BLaER1 (cell line): ENCODE results near the gene NECTIN2.
A peak's percentile ranks its signal among the peaks of the same experiment; 100 is the strongest.
"Not testable (repeated sequence)": the region's sequence is repeated elsewhere in the genome, so short reads cannot be mapped to it uniquely, and the experiment has no call there.

Experiments used
- H3K27ac ChIP-seq: shearing (Covaris generic); formaldehyde crosslinking; 2 replicates; pipeline ENCODE4 v1.8.1; 2022
- H3K27me3 ChIP-seq: shearing (Covaris generic); formaldehyde crosslinking; 2 replicates; pipeline ENCODE4 v1.8.1; 2022
- H3K36me3 ChIP-seq: shearing (Covaris generic); formaldehyde crosslinking; 2 replicates; pipeline ENCODE4 v1.8.1; 2022
- H3K4me1 ChIP-seq: shearing (Covaris generic); formaldehyde crosslinking; 2 replicates; pipeline ENCODE4 v1.8.1; 2022
- H3K4me2 ChIP-seq: shearing (Covaris generic); formaldehyde crosslinking; 2 replicates; pipeline ENCODE4 v1.8.1; 2022
- H3K4me3 ChIP-seq: shearing (Covaris generic); formaldehyde crosslinking; 2 replicates; pipeline ENCODE4 v1.8.1; 2022
- H3K9ac ChIP-seq: shearing (Covaris generic); formaldehyde crosslinking; 2 replicates; pipeline ENCODE4 v1.8.1; 2022
- H3K9me3 ChIP-seq: shearing (Covaris generic); formaldehyde crosslinking; 2 replicates; pipeline ENCODE4 v1.8.1; 2022
- H4K20me1 ChIP-seq: shearing (Covaris generic); formaldehyde crosslinking; 2 replicates; pipeline ENCODE4 v1.8.1; 2022
- Cebpa-rat ChIP-seq: shearing (Covaris generic); IDR thresholded peaks from 2 replicates; pipeline ENCODE4 v1.8.1; 2022

The NECTIN2 gene

DNA sequence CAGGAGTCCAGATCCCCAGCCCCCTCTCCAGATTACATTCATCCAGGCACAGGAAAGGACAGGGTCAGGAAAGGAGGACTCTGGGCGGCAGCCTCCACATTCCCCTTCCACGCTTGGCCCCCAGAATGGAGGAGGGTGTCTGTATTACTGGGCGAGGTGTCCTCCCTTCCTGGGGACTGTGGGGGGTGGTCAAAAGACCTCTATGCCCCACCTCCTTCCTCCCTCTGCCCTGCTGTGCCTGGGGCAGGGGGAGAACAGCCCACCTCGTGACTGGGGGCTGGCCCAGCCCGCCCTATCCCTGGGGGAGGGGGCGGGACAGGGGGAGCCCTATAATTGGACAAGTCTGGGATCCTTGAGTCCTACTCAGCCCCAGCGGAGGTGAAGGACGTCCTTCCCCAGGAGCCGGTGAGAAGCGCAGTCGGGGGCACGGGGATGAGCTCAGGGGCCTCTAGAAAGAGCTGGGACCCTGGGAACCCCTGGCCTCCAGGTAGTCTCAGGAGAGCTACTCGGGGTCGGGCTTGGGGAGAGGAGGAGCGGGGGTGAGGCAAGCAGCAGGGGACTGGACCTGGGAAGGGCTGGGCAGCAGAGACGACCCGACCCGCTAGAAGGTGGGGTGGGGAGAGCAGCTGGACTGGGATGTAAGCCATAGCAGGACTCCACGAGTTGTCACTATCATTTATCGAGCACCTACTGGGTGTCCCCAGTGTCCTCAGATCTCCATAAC lies 59.5 kb downstream of the NECTIN2 start, which contains the start of gene APOE:
TSS of gene APOE (plus strand) at position 360 of the 724 bp plus-strand sequence. CDS start 829 bp downstream, outside the sequence.
- Histone ChIP-seq H3K4me3 (no peak within 1 kb of the TSS), H3K27me3 (peaks cover 11% of the 10 kb centered on the region; the same call in 1 of the 2 replicates), H3K27ac (no peak within 1 kb of the TSS), H3K4me1 (peaks cover 10% of the 10 kb centered on the region), H3K9ac (no peak within 1 kb of the TSS), H4K20me1 (peaks cover 21% of the 10 kb centered on the region), H3K9me3 (no peaks in the 10 kb centered on the region), H3K4me2 (no peak within 1 kb of the TSS), H3K36me3 (peaks cover 38% of the 10 kb centered on the region)
- TF ChIP-seq Cebpa-rat = no peak

DNA sequence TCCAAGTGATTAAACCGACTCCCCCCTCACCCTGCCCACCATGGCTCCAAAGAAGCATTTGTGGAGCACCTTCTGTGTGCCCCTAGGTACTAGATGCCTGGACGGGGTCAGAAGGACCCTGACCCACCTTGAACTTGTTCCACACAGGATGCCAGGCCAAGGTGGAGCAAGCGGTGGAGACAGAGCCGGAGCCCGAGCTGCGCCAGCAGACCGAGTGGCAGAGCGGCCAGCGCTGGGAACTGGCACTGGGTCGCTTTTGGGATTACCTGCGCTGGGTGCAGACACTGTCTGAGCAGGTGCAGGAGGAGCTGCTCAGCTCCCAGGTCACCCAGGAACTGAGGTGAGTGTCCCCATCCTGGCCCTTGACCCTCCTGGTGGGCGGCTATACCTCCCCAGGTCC lies 61.5 kb downstream of the NECTIN2 start:
- Histone ChIP-seq H3K4me3 (no peak overlapping the region), H4K20me1 (peaks cover 10% of the 10 kb centered on the region), H3K9me3 (no peaks in the 10 kb centered on the region), H3K27me3 (peaks cover 11% of the 10 kb centered on the region; the same call in 1 of the 2 replicates), H3K4me2 (no peak overlapping the region), H3K9ac (no peak overlapping the region), H3K4me1 (peaks cover 18% of the 10 kb centered on the region), H3K27ac (no peak overlapping the region), H3K36me3 (peaks cover 18% of the 10 kb centered on the region)
- TF ChIP-seq Cebpa-rat = no peak

GRCh38 chr19:44908074-44908835 lies 62.2 kb downstream of the NECTIN2 start:
- no peak for TF ChIP-seq Cebpa-rat
- no peak overlapping the region for H3K9ac ChIP-seq
- no peaks in the 10 kb centered on the region for H3K9me3 ChIP-seq
- no peak overlapping the region for H3K4me2 ChIP-seq
- peaks cover 10% of the 10 kb centered on the region; the same call in 1 of the 2 replicates for H4K20me1 ChIP-seq
- H3K27ac ChIP-seq = no peak overlapping the region
- H3K27me3 ChIP-seq = peaks cover 11% of the 10 kb centered on the region; the same call in 1 of the 2 replicates
- peaks cover 18% of the 10 kb centered on the region for H3K4me1 ChIP-seq
- no peak overlapping the region for H3K4me3 ChIP-seq
- peaks cover 11% of the 10 kb centered on the region for H3K36me3 ChIP-seq

- Histone ChIP-seq H3K4me2 (no peak overlapping the region), H3K27ac (no peak overlapping the region), H3K27me3 (peaks cover 11% of the 10 kb centered on the region; the same call in 1 of the 2 replicates), H3K4me3 (no peak overlapping the region), H3K36me3 (peaks cover 9% of the 10 kb centered on the region; the same call in 1 of the 2 replicates), H3K9me3 (no peaks in the 10 kb centered on the region), H3K4me1 (peaks cover 18% of the 10 kb centered on the region), H4K20me1 (peaks cover 8% of the 10 kb centered on the region; the same call in 1 of the 2 replicates), H3K9ac (no peak overlapping the region)
- no peak for TF ChIP-seq Cebpa-rat
Observed at GRCh38 chr19:44908836-44909261, 62.8 kb downstream of the NECTIN2 start.

DNA sequence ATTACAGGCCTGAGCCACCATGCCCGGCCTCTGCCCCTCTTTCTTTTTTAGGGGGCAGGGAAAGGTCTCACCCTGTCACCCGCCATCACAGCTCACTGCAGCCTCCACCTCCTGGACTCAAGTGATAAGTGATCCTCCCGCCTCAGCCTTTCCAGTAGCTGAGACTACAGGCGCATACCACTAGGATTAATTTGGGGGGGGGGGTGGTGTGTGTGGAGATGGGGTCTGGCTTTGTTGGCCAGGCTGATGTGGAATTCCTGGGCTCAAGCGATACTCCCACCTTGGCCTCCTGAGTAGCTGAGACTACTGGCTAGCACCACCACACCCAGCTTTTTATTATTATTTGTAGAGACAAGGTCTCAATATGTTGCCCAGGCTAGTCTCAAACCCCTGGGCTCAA lies 63.7 kb downstream of the NECTIN2 start:
- Histone ChIP-seq H3K4me2 (no peak overlapping the region), H3K27me3 (peaks cover 11% of the 10 kb centered on the region; the same call in 1 of the 2 replicates), H3K9me3 (no peaks in the 10 kb centered on the region), H3K36me3 (no peaks in the 10 kb centered on the region), H3K4me1 (peaks cover 26% of the 10 kb centered on the region), H3K4me3 (no peak overlapping the region), H3K27ac (no peak overlapping the region), H4K20me1 (no peaks in the 10 kb centered on the region), H3K9ac (no peak overlapping the region)
- no peak for TF ChIP-seq Cebpa-rat

GRCh38 chr19:44911896-44912295 lies 65.8 kb downstream of the NECTIN2 start:
- H3K9ac ChIP-seq, H3K9me3 ChIP-seq, H3K36me3 ChIP-seq, H3K27ac ChIP-seq, H3K4me2 ChIP-seq, H3K27me3 ChIP-seq, H3K4me3 ChIP-seq, H4K20me1 ChIP-seq: not testable (repeated sequence)
- peaks cover 18% of the 10 kb centered on the region for H3K4me1 ChIP-seq

DNA sequence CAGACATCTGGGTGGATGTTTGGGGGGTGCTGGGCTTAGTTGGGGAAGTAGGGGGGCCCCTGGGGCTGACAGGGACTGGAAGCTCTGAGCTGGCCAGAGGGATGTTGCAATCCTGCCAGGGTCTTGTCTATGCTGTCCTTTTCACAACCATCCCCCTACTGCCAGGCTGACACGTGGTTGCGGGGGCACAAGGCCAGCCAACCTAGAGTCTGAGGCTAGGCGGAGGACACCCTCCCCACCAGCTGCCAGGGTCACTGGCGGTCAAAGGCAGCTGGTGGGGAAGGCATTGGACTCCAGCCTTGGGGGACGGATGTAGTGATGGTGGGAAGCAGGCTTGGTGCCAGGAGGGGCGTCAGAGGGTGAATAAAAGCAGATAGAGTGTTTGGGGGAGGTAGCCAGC lies 66.8 kb downstream of the NECTIN2 start:
- no peak overlapping the region for H3K4me2 ChIP-seq
- H3K9ac ChIP-seq = no peak overlapping the region
- H3K27ac ChIP-seq = no peak overlapping the region
- H3K4me3 ChIP-seq = no peak overlapping the region
- no peaks in the 10 kb centered on the region for H4K20me1 ChIP-seq
- peaks cover 18% of the 10 kb centered on the region for H3K4me1 ChIP-seq
- no peaks in the 10 kb centered on the region for H3K36me3 ChIP-seq
- no peak for TF ChIP-seq Cebpa-rat
- no peaks in the 10 kb centered on the region for H3K9me3 ChIP-seq
- H3K27me3 ChIP-seq = no peaks in the 10 kb centered on the region

DNA sequence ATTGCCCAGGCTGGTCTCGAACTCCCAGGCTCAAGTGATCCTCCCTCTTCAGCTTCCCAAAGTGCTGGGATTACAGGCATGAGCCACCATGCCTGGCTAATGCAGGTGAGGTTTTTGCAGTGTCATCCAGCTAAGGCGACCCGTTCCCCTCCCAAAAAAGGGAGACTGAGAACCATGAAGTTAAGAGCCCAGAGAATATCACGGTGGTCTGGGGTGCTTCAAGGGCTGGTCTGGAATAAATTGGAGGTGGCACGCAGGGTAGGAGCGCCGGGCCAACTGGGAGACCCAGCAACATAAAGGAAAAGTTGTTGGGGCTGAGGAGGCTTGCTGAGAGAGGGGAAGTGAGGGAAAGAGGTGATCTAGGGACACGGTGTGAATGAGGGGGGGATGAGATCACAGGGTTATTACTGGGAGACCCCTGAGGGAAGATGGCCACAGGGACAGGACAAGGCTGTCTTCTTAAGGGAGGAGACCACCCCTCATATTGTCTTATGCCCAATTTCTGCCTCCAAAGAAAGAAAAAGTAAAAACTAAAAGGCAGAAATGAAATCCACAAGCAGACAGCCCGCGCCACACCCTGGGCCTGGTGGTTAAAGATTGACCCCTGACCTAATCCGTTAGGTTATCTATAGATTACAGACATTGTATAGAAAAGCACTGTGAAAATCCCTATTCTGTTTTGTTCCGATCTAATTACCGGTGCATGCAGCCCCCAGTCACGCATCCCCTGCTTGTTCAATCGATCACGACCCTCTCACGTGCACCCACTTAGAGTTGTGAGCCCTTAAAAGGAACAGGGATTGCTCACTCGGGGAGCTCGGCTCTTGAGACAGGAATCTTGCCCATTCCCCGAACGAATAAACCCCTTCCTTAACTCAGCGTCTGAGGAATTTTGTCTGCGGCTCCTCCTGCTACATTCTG lies 67.7 kb downstream of the NECTIN2 start:
- not testable (repeated sequence) for H3K27ac ChIP-seq, H4K20me1 ChIP-seq, H3K27me3 ChIP-seq, H3K9me3 ChIP-seq, H3K36me3 ChIP-seq
- H3K4me1 ChIP-seq = peaks cover 18% of the 10 kb centered on the region
- peak overlapping the region; percentile 79 for H3K9ac ChIP-seq
- H3K4me3 ChIP-seq = peak overlapping the region; percentile 68
- H3K4me2 ChIP-seq = peak overlapping the region; percentile 91

DNA sequence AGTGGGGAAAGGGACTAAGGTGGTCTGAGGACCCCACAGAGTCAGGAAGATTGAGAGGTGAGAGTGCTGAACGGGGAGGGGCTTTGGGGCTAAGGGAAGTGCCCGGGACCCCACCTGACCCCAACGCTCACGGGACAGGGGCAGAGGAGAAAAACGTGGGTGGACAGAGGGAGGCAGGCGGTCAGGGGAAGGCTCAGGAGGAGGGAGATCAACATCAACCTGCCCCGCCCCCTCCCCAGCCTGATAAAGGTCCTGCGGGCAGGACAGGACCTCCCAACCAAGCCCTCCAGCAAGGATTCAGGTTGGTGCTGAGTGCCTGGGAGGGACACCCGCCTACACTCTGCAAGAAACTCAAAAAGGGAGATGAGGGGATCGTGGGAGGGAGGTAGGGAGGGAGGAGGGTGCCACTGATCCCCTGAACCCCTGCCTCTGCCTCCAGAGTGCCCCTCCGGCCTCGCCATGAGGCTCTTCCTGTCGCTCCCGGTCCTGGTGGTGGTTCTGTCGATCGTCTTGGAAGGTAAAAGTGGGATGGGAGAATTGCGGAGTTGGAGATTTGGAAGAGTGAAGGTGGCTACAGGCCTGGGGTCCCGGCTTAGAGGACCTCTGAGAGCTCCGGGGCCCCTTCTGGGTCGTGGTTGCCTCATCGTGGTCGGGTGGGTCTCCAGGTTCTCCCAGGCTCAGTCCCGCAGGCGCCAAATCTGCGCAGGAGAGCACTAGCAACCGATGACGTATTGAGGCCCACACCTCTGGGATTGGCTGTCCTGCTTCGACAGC lies 68.5 kb downstream of the NECTIN2 start, which contains the start of gene APOC1:
TSS of gene APOC1 (plus strand) at position 176 of the 774 bp plus-strand sequence. CDS start at position 460, 284 bp downstream.
- not testable (repeated sequence) for H3K36me3 ChIP-seq, H4K20me1 ChIP-seq, H3K27me3 ChIP-seq, H3K9me3 ChIP-seq
- peaks cover 18% of the 10 kb centered on the region for H3K4me1 ChIP-seq
- H3K9ac ChIP-seq = peak within 1 kb of the TSS; percentile 79
- H3K27ac ChIP-seq = peak within 1 kb of the TSS; percentile 76
- peak within 1 kb of the TSS; percentile 91 for H3K4me2 ChIP-seq
- peak within 1 kb of the TSS; percentile 68 for H3K4me3 ChIP-seq
